Gastrocnemius medialis (tissue), 4 donors: ENCODE measurements around the gene HYAL3.

Source experiments
- CTCF ChIP-seq, 5 experiments: fragments of 450-650 bp in 3 of 5; fragments of 200-600 bp in 2 of 5; sonication (generic) in 2 of 5; IDR thresholded peaks in 4 of 5; conservative IDR thresholded peaks in 1 of 5; 1 replicate in 4 of 5; 2 replicates in 1 of 5; pipeline ENCODE4 v1.5.1; 2016 to 2019; ENCODE audit warnings: antibody characterized with exemption in 5 of 5, mild to moderate bottlenecking in 3 of 5, moderate library complexity in 3 of 5
- POLR2A ChIP-seq, 2 donors: fragments of 450-650 bp; IDR thresholded peaks; one replicate each; pipeline ENCODE4 v1.6.1; 2017; ENCODE audit warnings: antibody characterized with exemption in 2 of 2, mild to moderate bottlenecking in 2 of 2, moderate library complexity in 2 of 2

- no peak for TF ChIP-seq POLR2A (IDR thresholded peaks at IDR 0.05)
- no peak for TF ChIP-seq CTCF (IDR thresholded peaks at IDR 0.05 in 4 of 5, conservative IDR thresholded peaks at IDR 0.05 in 1 of 5)
Measured at GRCh38 chr3:50279255-50280016, 19.8 kb downstream of the HYAL3 start.
